ENCODE data around the gene MANBA.

DNA sequence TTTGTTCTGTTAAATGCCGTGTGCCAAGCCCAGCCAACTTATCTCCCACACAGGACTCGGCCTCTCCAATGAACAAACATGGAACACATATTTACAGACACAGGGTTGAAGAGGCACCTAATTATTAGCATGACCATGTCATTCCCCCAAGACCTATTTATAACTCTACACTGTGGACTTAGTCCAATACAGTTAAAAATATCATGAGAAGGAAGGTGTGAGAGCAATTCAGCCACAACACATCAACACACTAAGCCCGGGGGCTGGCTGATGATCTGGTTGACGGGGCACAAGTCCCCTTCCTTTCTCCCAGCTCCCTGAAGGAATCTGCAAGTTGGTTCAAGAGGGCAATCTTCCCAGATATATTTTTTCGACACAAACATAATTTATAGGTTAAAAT, 28.1 kb downstream of the MANBA start:
- TF ChIP-seq POLR2A (IDR thresholded peaks at IDR 0.05), result no peak
- TF ChIP-seq, protein P1, sequence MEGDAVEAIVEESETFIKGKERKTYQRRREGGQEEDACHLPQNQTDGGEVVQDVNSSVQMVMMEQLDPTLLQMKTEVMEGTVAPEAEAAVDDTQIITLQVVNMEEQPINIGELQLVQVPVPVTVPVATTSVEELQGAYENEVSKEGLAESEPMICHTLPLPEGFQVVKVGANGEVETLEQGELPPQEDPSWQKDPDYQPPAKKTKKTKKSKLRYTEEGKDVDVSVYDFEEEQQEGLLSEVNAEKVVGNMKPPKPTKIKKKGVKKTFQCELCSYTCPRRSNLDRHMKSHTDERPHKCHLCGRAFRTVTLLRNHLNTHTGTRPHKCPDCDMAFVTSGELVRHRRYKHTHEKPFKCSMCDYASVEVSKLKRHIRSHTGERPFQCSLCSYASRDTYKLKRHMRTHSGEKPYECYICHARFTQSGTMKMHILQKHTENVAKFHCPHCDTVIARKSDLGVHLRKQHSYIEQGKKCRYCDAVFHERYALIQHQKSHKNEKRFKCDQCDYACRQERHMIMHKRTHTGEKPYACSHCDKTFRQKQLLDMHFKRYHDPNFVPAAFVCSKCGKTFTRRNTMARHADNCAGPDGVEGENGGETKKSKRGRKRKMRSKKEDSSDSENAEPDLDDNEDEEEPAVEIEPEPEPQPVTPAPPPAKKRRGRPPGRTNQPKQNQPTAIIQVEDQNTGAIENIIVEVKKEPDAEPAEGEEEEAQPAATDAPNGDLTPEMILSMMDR (IDR thresholded peaks at IDR 0.05), result no peak

Data from uterus (tissue), 2 donors.